ENCODE measurements around the gene IQCC. TPM values are rescaled to one million over a fixed set of nuclear protein-coding genes. Genes with fewer than 3 reads are reported as not detected.

IQCC gene
- total RNA-seq, 2 experiments from 2014 or later = 4.5 to 5.2 TPM

DNA sequence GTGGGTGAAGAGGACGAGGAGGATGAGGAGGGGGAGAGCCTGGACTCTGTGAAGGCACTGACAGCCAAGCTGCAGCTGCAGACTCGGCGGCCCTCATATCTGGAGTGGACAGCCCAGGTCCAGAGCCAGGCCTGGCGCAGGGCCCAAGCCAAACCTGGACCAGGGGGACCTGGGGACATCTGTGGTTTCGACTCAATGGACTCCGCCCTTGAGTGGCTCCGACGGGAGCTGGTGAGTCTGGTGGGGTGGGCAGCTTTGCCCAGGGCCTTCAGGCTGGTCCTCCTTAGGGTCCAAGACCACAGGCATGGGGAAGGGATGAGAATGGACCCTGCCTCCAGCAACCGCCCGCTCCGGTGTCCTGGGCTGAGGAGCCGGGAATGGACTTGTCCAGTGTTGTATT is 42.0 kb downstream of the IQCC start:
- ChIA-PET POLR2A (interaction anchor here (0.6 to 4.3 kb wide), 4 partner anchors 7 to 88 kb away, joined by 3 to 37 read pairs (median 6); partner anchors contain the start of genes HDAC1 and MARCKSL1), CTCF (interaction anchor here (0.6 to 5.8 kb wide), 19 partner anchors 9 to 274 kb away, joined by 3 to 65 read pairs (median 8); partner anchors contain the start of genes CCDC28B, EIF3I, HDAC1 and IQCC)
- H3K36me3 Mint-ChIP-seq = peaks cover 12% of the 10 kb centered on the region
- no peak overlapping the region for H3K4me3 Mint-ChIP-seq
- intact Hi-C loops (cut with micrococcal nuclease) = no loop called here
- H3K27ac Mint-ChIP-seq = peak overlapping the region; percentile 97
- H3K4me1 Mint-ChIP-seq (ENCODE audit: low read depth) = peaks cover 46% of the 10 kb centered on the region
- no peaks in the 10 kb centered on the region for H3K9me3 Mint-ChIP-seq
- no peak for DNase-seq
- no peaks in the 10 kb centered on the region for H3K27me3 Mint-ChIP-seq

DNA sequence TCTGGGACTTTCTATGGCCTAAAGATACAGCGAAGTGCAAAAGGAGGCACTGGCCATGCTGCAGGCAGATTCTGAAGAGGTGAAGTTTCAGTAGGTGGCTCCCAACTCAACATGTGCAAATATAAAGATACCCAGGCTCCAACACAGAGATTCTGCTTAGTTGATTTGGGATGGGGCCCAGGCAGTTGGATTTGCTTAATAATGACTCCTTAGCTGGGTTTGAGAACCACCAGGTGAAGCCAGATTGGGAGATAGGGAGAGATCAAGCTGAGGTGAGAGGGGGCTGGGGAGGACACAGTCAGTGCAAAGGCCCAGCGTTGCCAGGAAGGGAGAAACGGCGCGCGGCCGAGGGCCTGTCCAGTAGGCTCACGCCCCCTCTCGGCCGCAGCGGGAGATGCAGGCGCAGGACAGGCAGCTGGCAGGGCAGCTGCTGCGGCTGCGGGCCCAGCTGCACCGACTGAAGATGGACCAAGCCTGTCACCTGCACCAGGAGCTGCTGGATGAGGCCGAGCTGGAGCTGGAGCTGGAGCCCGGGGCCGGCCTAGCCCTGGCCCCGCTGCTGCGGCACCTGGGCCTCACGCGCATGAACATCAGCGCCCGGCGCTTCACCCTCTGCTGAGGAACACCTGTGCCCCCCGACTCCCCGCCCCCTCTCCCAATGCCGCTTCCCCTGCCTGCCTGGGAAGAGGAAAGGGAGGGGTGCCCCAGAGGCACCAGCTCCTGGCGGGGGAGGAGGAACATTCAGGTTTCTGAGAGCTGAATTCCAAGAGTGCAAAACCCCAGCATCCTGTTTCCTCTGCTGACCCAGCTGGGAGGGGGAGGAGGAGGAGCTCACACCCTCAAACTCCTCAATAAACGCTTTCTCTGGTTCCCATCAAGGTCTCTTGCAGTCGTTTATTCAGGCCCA is 42.8 kb downstream of the IQCC start:
- CTCF ChIA-PET = interaction anchor here (0.7 to 5.8 kb wide), 35 partner anchors 8 to 165 kb away, joined by 3 to 65 read pairs (median 4); partner anchors contain the start of genes BSDC1, CCDC28B, EIF3I and HDAC1
- DNase-seq = peak; percentile 89
- POLR2A ChIA-PET = interaction anchor here (0.6 to 4.3 kb wide), 8 partner anchors 7 to 88 kb away, joined by 3 to 37 read pairs (median 5); partner anchors contain the start of genes HDAC1 and MARCKSL1
- peaks cover 19% of the 10 kb centered on the region for H3K36me3 Mint-ChIP-seq
- no peaks in the 10 kb centered on the region for H3K9me3 Mint-ChIP-seq
- intact Hi-C loops (cut with micrococcal nuclease) = loop anchor here (1.0 to 2.0 kb wide), 2 partner anchors 8 to 25 kb away; partner anchors contain the start of genes EIF3I and TMEM234
- no peaks in the 10 kb centered on the region for H3K27me3 Mint-ChIP-seq
- peak overlapping the region; percentile 60 for H3K4me3 Mint-ChIP-seq
- peak overlapping the region; percentile 97 for H3K27ac Mint-ChIP-seq
- peaks cover 44% of the 10 kb centered on the region for H3K4me1 Mint-ChIP-seq (ENCODE audit: low read depth)

DNA sequence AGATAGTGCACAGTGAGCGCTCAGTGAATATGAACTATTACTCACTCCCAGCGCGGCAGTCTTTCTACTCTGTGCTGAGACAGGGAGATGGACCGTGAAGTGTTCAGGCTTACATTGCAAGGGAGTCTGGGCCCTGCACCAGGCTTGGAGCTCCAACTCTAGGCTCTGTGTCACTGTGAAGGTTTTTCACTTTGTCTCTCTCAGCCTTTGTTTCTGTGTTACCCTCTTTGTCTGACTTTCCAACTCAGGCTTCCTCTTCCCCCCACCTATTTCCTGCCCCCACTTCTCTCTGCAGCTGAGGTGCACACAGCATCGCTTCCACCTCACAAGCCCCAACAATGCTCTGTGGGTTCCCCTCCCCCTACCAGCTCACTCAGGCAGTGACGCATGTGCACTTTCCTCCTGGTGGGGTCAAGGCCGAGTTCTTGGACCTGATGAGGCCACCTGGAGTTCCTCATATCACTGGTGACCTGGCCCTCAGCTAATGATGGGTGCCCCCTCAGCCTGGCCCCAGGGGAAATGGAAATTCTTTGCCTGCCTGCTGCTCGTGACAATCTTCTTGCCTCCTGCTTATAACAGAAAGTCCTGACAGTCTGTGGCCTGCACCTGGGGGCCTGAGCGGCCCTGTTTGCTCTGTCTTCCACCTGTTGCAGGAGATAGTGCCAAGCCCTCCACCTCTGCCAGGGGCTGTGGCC is 44.5 kb downstream of the IQCC start:
- ChIA-PET CTCF (interaction anchor here (0.8 to 5.8 kb wide), 8 partner anchors 10 to 142 kb away, joined by 3 to 65 read pairs (median 24); partner anchors contain the start of genes EIF3I, HDAC1 and TMEM234), POLR2A (interaction anchor here (0.7 to 4.3 kb wide), 15 partner anchors 9 to 236 kb away, joined by 3 to 37 read pairs (median 3); partner anchors contain the start of genes BSDC1, HDAC1, KHDRBS1 and KPNA6)
- Mint-ChIP-seq H3K36me3 (peaks cover 25% of the 10 kb centered on the region), H3K27ac (peak overlapping the region; percentile 97), H3K9me3 (no peaks in the 10 kb centered on the region), H3K4me3 (peak overlapping the region; percentile 96), H3K4me1 (ENCODE audit: low read depth) (peaks cover 49% of the 10 kb centered on the region), H3K27me3 (no peaks in the 10 kb centered on the region)
- peak; percentile 91 for DNase-seq
- intact Hi-C loops (cut with micrococcal nuclease) = loop anchor here (1.0 to 2.0 kb wide), 7 partner anchors 23 to 145 kb away; partner anchors contain the start of genes BSDC1, EIF3I, HDAC1 and MARCKSL1

DNA sequence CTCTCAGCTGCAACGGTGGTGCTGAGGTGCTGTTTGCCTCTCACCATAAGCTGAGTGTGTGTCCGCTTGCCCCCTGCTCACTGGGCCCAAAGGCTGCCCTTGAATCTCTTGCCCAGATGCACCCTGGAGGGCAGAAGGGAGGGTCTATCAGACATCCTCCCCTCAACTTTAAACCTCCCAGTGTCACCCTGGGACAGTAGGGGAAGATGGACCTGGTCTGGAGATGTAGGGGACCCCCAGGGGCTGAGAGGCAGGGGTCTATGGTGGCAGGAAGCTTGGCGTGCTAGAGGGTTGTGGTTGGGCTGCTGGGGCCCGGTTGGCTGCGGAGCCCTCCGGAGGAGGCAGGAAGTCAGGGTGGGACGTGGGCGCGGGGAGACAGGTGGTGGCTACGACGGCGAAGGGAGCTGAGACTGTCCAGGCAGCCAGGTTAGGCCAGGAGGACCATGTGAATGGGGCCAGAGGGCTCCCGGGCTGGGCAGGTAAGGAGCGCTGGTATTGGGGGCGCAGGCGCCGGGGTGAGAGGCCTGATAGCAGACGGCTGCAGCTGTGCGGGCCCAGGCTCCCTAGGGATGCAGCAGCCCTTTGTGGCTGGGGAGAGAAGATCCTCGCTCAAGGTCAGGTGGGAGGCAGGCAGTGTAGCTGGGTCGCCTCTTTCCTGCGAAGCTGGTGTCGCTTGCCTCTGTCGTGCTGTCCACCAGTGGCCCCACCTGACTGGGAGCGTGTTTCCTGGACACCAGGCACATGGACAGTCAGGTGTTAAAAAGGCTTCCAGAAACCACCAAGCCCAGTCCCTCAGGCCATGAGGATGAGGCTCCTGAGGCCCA is 45.6 kb downstream of the IQCC start, which contains the start of gene LCK:
TSS of gene LCK (plus strand) at position 373 of the 824 bp plus-strand sequence. CDS start 23,065 bp downstream, outside the sequence.
- DNase-seq = peak; percentile 89
- Mint-ChIP-seq H3K27me3 (no peaks in the 10 kb centered on the region), H3K4me1 (ENCODE audit: low read depth) (peaks cover 53% of the 10 kb centered on the region), H3K4me3 (peak within 1 kb of the TSS; percentile 96), H3K9me3 (no peaks in the 10 kb centered on the region), H3K27ac (peak within 1 kb of the TSS; percentile 97), H3K36me3 (peaks cover 28% of the 10 kb centered on the region)
- POLR2A ChIA-PET = interaction anchor here (0.7 to 4.3 kb wide), 10 partner anchors 8 to 143 kb away, joined by 3 to 37 read pairs (median 5); partner anchors contain the start of genes BSDC1, CCDC28B, HDAC1 and MARCKSL1
- intact Hi-C loops (cut with micrococcal nuclease) = loop anchor here (1.0 to 2.0 kb wide), 6 partner anchors 22 to 144 kb away; partner anchors contain the start of genes BSDC1, HDAC1, MARCKSL1 and TXLNA
- CTCF ChIA-PET = interaction anchor here (0.9 to 5.8 kb wide), 4 partner anchors 12 to 53 kb away, joined by 3 to 65 read pairs (median 40); partner anchors contain the start of gene HDAC1

DNA sequence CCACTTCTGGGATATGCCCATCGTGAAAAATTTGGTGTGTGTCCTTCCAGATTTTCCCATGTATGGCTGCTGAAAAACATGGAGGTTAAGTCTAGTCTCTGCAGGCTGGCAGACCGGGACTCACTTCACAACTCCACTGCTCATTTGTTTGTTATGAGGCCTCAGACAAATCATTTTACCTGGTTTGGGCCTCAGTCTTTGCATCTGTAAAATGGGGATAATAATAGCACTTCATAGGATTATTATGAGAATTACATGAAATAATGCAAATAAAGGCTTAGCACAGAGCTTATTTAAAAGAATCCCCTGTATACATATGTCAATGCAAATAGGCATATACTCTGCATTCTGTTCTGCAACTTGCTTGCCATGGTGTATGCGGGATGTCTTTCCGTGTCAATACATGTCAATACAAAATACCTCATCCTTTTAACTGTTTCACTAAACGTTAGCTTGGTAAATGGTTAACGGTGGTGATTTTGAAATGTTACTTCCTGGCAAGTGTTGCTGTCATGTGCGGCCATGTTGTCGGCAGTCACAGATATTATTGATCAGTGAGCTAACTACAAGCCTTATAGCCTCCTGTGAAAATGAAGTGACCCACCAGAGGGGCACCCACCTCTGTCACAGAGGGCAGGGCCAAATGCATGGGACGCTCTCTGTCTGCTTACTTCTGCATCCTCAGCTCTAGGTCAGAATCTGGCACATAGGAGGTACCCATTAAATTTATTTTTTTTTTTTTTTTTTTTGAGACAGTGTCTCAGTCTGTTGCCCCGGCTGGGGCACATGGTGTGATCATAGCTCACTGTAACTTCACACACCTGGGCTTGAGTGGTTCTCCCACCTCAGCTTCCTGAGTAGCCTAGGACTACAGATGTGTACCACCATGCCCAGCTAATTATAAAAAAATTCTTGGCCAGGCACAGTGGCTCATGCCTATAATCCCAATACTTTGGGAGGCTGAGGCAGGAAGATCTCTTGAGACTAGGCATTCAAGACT is 49.9 kb downstream of the IQCC start:
- Mint-ChIP-seq H3K4me3 (peak overlapping the region; percentile 77), H3K27ac (peak overlapping the region; percentile 93), H3K36me3 (peaks cover 41% of the 10 kb centered on the region), H3K9me3 (no peaks in the 10 kb centered on the region), H3K4me1 (ENCODE audit: low read depth) (peaks cover 42% of the 10 kb centered on the region), H3K27me3 (no peaks in the 10 kb centered on the region)
- intact Hi-C loops (cut with micrococcal nuclease) = loop anchor here (1.0 kb wide), 1 partner anchor 8 kb away; no protein-coding TSS in a partner anchor
- ChIA-PET CTCF (interaction anchor here (0.6 to 2.8 kb wide), 6 partner anchors 10 to 579 kb away, joined by 3 to 7 read pairs (median 3); partner anchors contain the start of genes HDAC1 and TXLNA), POLR2A (interaction anchor here (0.5 to 1.8 kb wide), 6 partner anchors 8 to 81 kb away, joined by 3 to 13 read pairs (median 4); partner anchors contain the start of genes HDAC1, MARCKSL1 and TXLNA)
- peak; percentile 53 for DNase-seq

DNA sequence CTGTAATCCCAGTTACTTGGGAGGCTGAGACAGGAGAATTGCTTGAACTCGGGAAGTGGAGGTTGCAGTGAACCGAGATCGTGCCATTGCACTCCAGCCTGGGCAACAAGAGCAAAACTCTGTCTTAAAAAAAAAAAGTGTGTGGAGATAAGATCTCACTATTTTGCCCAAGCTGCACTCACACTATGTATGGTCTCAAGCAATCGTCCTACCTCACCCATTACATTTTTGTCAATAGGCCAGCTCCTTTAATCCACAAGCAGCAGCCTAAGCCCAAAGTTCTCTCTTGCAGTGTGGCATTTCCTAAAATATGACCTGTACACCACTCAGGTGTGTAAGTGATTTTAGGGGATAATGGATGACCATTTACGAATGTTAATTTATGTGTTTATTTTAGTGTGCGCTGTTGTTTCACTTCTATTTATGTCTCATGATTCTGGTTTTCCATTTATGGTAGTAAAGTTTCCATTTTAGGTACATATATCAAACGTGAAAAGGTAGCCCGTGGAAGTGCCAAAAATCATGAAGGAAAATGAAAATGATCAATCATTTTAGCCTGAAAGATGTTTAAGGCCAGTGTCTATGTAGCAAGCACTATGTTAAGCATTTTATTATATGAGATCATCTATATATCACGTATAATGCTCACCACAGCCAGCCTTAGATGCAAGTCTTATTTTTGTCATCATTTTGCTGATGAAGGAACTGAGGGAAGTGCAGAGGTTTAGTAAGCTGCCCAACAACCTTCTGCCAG is 51.2 kb downstream of the IQCC start:
- ChIA-PET POLR2A (interaction anchor here (0.8 to 1.8 kb wide), 2 partner anchors 77 to 79 kb away, joined by 3 to 6 read pairs; partner anchors contain the start of genes MARCKSL1 and TXLNA), CTCF (interaction anchor here (0.7 to 1.3 kb wide), 4 partner anchors 8 to 14 kb away, joined by 3 to 6 read pairs (median 4); no protein-coding TSS in a partner anchor)
- no peaks in the 10 kb centered on the region for H3K27me3 Mint-ChIP-seq
- peak overlapping the region; percentile 78 for H3K4me3 Mint-ChIP-seq
- peak overlapping the region; percentile 96 for H3K27ac Mint-ChIP-seq
- DNase-seq = no peak
- H3K4me1 Mint-ChIP-seq (ENCODE audit: low read depth) = peaks cover 39% of the 10 kb centered on the region
- no peaks in the 10 kb centered on the region for H3K9me3 Mint-ChIP-seq
- H3K36me3 Mint-ChIP-seq = peaks cover 41% of the 10 kb centered on the region
- intact Hi-C loops (cut with micrococcal nuclease) = no loop called here

DNA sequence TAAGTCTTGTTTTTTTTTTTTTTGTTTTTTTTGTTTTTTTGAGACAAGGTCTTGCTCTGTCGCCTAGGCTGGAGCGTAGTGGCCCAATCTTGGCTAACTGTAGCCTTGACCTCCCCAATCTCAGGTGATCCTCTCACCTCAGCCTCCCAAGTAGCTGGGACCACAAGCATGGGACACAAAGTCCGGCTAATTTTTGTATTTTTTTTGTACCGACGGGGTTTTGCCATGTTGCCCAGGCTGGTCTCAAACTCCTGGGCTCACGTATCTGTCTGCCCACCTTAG is 51.7 kb downstream of the IQCC start:
- intact Hi-C loops (cut with micrococcal nuclease) = no loop called here
- CTCF ChIA-PET = interaction anchor here (1.3 kb wide), 1 partner anchor 9 kb away, joined by 4 read pairs; no protein-coding TSS in a partner anchor
- Mint-ChIP-seq H3K27ac (peak overlapping the region; percentile 96), H3K36me3 (peaks cover 36% of the 10 kb centered on the region), H3K4me1 (ENCODE audit: low read depth) (peaks cover 39% of the 10 kb centered on the region), H3K27me3 (no peaks in the 10 kb centered on the region), H3K9me3 (no peaks in the 10 kb centered on the region), H3K4me3 (peak overlapping the region; percentile 78)
- POLR2A ChIA-PET = interaction anchor here (0.8 kb wide), 1 partner anchor 79 kb away, joined by 3 read pairs; the partner anchor contains the start of gene MARCKSL1
- no peak for DNase-seq
